Measurements from ENCODE around the gene MTARC2. TPM values are rescaled to one million over a fixed set of nuclear protein-coding genes. Genes with fewer than 3 reads are reported as not detected.

MTARC2 gene
- total RNA-seq, 1 donor from 2014 or later: 3.6 TPM

DNA sequence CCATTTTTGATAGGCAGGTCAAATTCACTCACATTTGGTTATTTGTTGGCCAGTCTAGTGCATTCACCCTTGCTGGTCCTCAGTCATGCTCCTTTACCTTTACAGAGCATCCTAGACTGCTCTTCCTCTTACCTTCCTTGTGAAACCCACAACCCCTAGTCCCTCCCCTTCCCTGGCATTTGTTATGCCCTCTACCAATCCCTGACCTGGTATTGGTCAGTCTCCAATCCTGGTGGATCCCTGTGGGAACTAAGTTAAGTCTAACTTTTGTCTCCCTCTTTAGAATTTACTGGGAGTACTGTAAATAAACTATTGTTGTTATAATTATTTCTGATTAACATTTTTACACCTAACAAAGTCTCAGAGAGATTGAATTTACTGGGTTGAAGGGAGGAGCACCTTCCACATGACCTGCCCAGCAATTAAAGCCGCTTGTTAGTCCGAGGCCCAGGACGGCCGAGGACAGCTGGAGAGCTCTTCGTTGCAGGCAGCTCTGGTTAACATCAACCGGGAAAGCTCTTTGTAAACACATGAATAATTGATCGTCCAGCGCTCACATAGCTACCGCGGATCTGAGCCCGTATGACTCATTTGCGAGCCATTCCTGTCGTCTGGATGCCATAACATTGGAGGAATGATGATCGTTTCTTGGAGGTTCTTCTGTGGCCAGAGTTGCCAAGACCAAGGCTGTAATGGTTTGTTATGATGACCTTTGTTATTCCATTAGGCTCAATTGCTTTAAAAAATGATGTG is 70.5 kb downstream of the MTARC2 start:
- DNase-seq (ENCODE audit: low spot score): no peak
- H3K27me3 Mint-ChIP-seq (ENCODE audit: unreplicated experiment): peaks cover 2% of the 10 kb centered on the region
- no peaks in the 10 kb centered on the region for H3K4me1 Mint-ChIP-seq (ENCODE audit: unreplicated experiment)
- H3K4me3 Mint-ChIP-seq (ENCODE audit: unreplicated experiment): no peak overlapping the region
- TF ChIP-seq, protein P1, sequence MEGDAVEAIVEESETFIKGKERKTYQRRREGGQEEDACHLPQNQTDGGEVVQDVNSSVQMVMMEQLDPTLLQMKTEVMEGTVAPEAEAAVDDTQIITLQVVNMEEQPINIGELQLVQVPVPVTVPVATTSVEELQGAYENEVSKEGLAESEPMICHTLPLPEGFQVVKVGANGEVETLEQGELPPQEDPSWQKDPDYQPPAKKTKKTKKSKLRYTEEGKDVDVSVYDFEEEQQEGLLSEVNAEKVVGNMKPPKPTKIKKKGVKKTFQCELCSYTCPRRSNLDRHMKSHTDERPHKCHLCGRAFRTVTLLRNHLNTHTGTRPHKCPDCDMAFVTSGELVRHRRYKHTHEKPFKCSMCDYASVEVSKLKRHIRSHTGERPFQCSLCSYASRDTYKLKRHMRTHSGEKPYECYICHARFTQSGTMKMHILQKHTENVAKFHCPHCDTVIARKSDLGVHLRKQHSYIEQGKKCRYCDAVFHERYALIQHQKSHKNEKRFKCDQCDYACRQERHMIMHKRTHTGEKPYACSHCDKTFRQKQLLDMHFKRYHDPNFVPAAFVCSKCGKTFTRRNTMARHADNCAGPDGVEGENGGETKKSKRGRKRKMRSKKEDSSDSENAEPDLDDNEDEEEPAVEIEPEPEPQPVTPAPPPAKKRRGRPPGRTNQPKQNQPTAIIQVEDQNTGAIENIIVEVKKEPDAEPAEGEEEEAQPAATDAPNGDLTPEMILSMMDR (IDR thresholded peaks at IDR 0.05; ENCODE audit: unreplicated experiment): no peak
- H3K36me3 Mint-ChIP-seq (ENCODE audit: low read depth, unreplicated experiment): peaks cover 7% of the 10 kb centered on the region
- H3K9me3 Mint-ChIP-seq (ENCODE audit: unreplicated experiment): no peaks in the 10 kb centered on the region
- no peak overlapping the region for H3K27ac Mint-ChIP-seq (ENCODE audit: unreplicated experiment)

DNA sequence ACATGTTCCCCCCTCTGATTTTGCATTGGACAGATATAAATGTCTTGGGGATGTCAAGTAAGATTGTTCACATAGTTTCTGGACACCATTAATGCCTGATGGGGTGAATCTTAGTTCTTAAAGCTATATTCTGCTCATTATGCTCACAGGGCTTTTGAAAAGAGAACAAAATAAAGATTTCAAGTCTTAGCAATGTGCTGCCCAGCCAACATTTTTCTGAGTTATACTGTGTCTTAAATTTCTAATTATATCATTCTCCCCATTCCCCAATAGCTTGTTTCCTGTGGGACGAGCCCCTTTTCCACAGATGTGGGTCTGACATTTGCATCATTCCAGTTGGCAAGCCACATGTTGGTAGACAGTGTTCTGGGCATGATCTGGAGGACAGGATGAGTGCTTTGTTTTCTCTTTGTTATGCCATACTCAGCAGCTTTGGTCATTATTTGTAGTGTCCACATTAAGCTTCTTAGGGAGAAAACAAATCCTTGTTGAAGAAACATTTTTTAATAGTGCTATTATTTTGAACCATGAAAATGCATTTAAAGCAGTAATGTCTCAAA is 71.4 kb downstream of the MTARC2 start:
- H3K27me3 Mint-ChIP-seq (ENCODE audit: unreplicated experiment): peaks cover 2% of the 10 kb centered on the region
- TF ChIP-seq, protein P1 (IDR thresholded peaks at IDR 0.05; ENCODE audit: unreplicated experiment): no peak
- peaks cover 3% of the 10 kb centered on the region for H3K4me1 Mint-ChIP-seq (ENCODE audit: unreplicated experiment)
- peaks cover 7% of the 10 kb centered on the region for H3K36me3 Mint-ChIP-seq (ENCODE audit: low read depth, unreplicated experiment)
- H3K4me3 Mint-ChIP-seq (ENCODE audit: unreplicated experiment): no peak overlapping the region
- no peak overlapping the region for H3K27ac Mint-ChIP-seq (ENCODE audit: unreplicated experiment)
- no peak for DNase-seq (ENCODE audit: low spot score)
- no peaks in the 10 kb centered on the region for H3K9me3 Mint-ChIP-seq (ENCODE audit: unreplicated experiment)

DNA sequence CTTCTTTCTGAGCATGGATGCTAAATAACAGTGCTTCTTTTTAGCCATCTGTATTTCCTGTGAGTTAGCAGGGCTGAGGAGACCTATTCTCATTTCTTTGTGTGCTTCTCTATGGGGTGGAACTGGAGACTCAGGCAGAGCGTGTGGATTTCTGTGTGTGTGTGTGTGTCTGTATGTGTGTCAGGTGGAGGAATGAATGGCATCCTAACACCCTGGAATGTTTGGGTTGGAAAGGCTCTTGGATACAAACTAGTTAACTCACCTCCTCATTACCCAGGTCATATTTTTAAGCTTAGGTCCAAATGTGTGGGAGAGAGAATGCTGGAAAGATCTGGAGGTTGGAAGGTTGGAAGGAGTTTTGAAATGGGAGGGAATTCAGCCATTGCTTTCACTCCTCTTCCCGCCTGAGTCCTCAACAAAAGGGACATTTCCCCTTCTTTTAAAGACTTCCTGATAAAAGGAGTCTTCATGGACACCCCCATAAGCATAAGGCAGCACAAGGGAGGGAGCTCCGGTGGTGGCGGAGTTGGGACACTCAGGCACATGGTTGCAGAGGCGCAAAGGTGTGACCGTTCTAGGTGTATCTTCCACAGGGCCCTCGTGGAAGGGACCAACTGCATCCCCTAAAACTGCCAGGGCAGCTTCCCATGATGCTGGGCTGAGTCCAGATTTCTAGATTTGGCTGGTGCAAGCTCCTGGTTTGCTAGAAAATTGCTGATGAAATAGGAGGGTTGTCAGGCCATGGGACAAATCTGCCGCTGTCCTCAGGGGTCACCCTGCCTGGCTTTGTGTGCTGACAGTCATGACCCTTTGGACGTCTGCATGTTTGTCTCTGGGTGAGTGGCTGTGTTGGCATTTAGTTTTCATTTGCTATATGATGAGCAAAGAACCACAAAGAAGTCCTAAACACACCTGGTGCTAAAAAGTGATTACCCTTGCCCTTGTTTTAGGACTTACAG is 76.2 kb downstream of the MTARC2 start:
- Mint-ChIP-seq H3K4me3 (ENCODE audit: unreplicated experiment) (no peak overlapping the region), H3K27ac (ENCODE audit: unreplicated experiment) (no peak overlapping the region), H3K4me1 (ENCODE audit: unreplicated experiment) (peaks cover 15% of the 10 kb centered on the region), H3K9me3 (ENCODE audit: unreplicated experiment) (no peaks in the 10 kb centered on the region), H3K36me3 (ENCODE audit: low read depth, unreplicated experiment) (no peaks in the 10 kb centered on the region), H3K27me3 (ENCODE audit: unreplicated experiment) (peaks cover 2% of the 10 kb centered on the region)
- TF ChIP-seq, protein P1 (IDR thresholded peaks at IDR 0.05; ENCODE audit: unreplicated experiment): no peak
- DNase-seq (ENCODE audit: low spot score): no peak

DNA sequence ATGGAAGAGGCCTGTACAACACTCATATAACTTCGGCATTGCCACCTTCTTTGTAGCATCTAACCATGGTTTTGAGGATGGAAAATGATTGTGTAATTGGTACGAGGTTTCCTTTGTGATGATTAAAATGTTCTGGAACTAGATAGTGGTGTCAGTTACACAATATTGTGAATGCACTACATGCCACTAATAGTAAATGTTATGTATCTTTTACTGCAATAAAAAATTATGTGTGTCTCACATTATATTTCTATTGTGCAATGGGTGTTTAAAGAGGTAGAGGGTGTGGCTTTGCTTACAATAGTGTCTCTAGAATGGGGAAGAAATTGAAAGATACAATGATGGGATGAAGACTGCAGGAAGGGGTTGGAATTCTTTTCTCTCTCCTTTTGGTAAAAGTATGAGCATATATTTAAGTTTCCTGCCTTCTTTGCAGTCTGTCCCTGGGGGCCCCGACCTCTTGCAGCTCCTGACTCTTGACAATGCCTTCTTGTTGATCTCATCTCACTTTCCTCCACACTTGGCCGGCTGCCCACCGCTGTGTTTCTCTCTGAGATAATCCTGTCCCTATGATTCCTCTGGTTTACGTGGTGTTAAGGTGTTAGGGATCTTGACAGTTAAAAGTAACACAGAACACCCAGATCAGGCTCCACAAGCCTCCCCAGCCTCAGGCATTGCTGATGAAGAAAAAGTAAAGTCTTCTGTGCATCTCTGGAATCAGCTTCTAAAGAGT is 77.9 kb downstream of the MTARC2 start:
- no peak for DNase-seq (ENCODE audit: low spot score)
- H3K27ac Mint-ChIP-seq (ENCODE audit: unreplicated experiment): no peak overlapping the region
- H3K36me3 Mint-ChIP-seq (ENCODE audit: low read depth, unreplicated experiment): no peaks in the 10 kb centered on the region
- no peak overlapping the region for H3K4me3 Mint-ChIP-seq (ENCODE audit: unreplicated experiment)
- H3K27me3 Mint-ChIP-seq (ENCODE audit: unreplicated experiment): peaks cover 2% of the 10 kb centered on the region
- TF ChIP-seq, protein P1 (IDR thresholded peaks at IDR 0.05; ENCODE audit: unreplicated experiment): no peak
- H3K9me3 Mint-ChIP-seq (ENCODE audit: unreplicated experiment): no peaks in the 10 kb centered on the region
- peaks cover 15% of the 10 kb centered on the region for H3K4me1 Mint-ChIP-seq (ENCODE audit: unreplicated experiment)

Measured in endothelial cell (in vitro differentiated cells).